ENCODE data around the gene TGOLN2.
"Not testable (repeated sequence)": the region's sequence is repeated elsewhere in the genome, so short reads cannot be mapped to it uniquely, and the experiment has no call there.

The TGOLN2 gene

DNA sequence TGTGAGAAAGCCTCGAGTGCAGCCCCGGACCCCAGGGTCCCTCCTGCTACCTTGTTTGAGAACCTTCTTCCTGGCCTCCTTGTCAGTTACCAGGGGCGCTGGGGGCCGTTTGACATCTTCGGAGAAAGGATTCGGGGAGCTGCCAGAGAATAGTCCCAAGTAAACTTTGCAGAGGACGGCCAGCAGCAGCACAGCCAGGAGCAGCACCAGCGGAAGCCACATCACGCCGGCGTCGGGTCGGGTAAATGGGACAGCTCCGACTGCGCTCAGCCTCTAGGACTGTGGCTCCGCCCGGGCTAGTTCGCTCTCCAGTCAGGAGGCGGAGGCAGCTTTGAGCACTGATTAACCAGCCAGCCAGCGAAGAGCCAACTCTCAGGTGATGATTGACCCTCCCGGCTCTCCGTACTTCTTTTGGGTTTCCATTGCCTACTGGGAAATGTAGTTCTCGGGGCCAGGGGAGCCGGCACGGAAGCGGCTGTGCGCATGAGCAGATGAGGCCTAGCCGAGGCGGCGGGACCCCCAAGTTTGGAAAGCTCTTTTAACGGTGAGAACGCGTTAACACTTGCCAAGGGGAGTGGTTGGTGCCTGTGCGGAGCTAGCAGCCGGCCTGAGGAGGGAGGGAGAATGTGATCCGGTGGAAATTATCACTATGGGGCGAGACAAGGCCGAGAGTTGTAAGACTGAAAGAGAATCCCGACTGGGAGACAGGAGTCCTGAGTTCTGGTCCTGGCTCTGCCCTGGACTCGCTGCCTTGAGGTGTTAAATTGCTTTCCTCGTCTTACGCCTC lies 26.7 kb upstream of the TGOLN2 start, which contains the start of the genes ELMOD3 and RETSAT:
ELMOD3 (plus strand) TSS at position 484 of the 787 bp plus-strand sequence. CDS start 2,430 bp downstream, outside the sequence.
RETSAT (minus strand) TSS at position 243 of the 787 bp plus-strand sequence; CDS start at position 222, 21 bp downstream.
- H3K4me1 ChIP-seq (ENCODE audit: control insufficient read depth, insufficient read depth, low read length): peaks cover 12% of the 10 kb centered on the region
- H3K27me3 ChIP-seq (ENCODE audit: control insufficient read depth, insufficient read depth, low read length): no peaks in the 10 kb centered on the region
- H3K9me3 ChIP-seq (ENCODE audit: control insufficient read depth, low read length): no peaks in the 10 kb centered on the region
- H3K9ac ChIP-seq (ENCODE audit: low read length): peak within 1 kb of the TSS; percentile 88
- H3K36me3 ChIP-seq (ENCODE audit: control insufficient read depth, insufficient read depth, low read length): peaks cover 15% of the 10 kb centered on the region
- peak within 1 kb of the TSS; percentile 77 for H3K4me3 ChIP-seq (ENCODE audit: low read length)

DNA sequence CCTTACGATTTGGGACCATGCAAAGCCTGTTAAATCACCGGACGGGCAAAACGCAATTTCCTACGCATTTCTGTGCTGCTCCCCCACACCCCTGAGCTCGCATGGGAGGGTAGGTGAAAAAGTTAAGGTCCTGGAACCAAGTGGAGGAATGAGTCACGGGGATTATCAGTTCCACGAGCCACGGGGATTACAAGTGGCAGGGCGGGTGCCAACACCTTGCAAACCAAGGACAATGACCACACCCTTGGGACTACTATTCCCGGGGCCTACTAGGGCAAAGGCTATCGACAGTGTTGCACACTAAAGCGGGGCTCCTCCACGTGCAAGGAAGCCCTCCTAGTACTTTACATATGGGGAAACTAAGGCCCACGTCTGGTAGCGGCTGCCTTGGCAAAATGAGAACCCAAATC lies 26.1 kb upstream of the TGOLN2 start:
- Histone ChIP-seq H3K27me3 (ENCODE audit: control insufficient read depth, insufficient read depth, low read length) (no peaks in the 10 kb centered on the region), H3K36me3 (ENCODE audit: control insufficient read depth, insufficient read depth, low read length) (peaks cover 20% of the 10 kb centered on the region), H3K4me1 (ENCODE audit: control insufficient read depth, insufficient read depth, low read length) (peaks cover 12% of the 10 kb centered on the region), H3K9ac (ENCODE audit: low read length) (peak overlapping the region; percentile 88), H3K4me3 (ENCODE audit: low read length) (peak overlapping the region; percentile 77), H3K9me3 (ENCODE audit: control insufficient read depth, low read length) (no peaks in the 10 kb centered on the region)

DNA sequence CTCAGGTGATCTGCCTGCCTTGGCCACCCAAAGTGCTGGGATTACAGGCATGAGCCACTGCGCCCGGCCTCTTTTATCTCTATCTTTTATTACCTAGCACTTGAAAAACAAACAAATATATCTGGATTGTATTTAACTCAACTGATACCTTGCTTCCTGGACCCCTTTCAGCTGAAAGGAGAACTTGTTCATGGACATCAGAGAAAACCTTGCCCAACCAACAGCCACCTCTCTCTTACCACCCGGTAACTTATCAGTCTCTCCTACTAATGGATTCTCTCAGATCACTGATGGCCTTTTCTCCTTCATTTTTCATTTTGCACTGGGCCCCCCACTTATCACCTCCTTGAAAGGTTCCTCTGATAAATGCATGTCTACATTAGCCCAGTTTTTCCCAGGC lies 19.8 kb upstream of the TGOLN2 start:
- H3K36me3 ChIP-seq (ENCODE audit: control insufficient read depth, insufficient read depth, low read length): peaks cover 44% of the 10 kb centered on the region
- no peak overlapping the region for H3K9ac ChIP-seq (ENCODE audit: low read length)
- no peak overlapping the region for H3K4me3 ChIP-seq (ENCODE audit: low read length)
- H3K4me1 ChIP-seq (ENCODE audit: control insufficient read depth, insufficient read depth, low read length): peaks cover 13% of the 10 kb centered on the region
- no peaks in the 10 kb centered on the region for H3K9me3 ChIP-seq (ENCODE audit: control insufficient read depth, low read length)
- H3K27me3 ChIP-seq (ENCODE audit: control insufficient read depth, insufficient read depth, low read length): no peaks in the 10 kb centered on the region

DNA sequence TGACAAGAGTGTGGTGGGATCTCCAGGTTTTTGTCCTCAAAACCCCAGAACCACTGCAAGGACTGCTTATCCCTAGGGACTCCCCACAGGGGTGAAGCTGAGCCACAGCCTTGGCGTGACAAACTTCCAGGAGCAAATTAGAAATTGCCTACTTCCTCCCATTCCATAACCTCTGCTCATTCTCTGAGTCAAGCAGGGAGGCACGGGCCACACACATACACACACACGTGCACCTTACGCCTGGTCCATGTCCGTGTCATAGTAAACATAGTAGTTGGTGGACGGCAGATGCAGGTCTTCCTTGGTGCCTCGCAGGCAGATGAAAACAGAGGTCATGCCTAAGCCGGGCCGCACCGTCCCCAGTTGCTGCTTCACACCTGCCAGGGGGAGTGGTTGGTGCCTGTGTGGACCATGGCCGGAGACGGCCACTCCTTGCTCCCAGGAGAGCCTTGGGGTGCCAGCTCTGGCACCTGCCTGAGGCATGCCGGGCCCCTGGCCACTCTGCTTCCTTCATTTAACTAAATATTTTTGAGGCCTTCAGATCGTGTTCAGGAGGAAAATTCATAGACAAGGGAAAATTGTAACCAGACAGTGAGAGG lies 16.7 kb upstream of the TGOLN2 start:
- H3K4me3 ChIP-seq (ENCODE audit: low read length): no peak overlapping the region
- no peak overlapping the region for H3K9ac ChIP-seq (ENCODE audit: low read length)
- peaks cover 7% of the 10 kb centered on the region for H3K4me1 ChIP-seq (ENCODE audit: control insufficient read depth, insufficient read depth, low read length)
- no peaks in the 10 kb centered on the region for H3K27me3 ChIP-seq (ENCODE audit: control insufficient read depth, insufficient read depth, low read length)
- H3K9me3 ChIP-seq (ENCODE audit: control insufficient read depth, low read length): no peaks in the 10 kb centered on the region
- H3K36me3 ChIP-seq (ENCODE audit: control insufficient read depth, insufficient read depth, low read length): peaks cover 28% of the 10 kb centered on the region

DNA sequence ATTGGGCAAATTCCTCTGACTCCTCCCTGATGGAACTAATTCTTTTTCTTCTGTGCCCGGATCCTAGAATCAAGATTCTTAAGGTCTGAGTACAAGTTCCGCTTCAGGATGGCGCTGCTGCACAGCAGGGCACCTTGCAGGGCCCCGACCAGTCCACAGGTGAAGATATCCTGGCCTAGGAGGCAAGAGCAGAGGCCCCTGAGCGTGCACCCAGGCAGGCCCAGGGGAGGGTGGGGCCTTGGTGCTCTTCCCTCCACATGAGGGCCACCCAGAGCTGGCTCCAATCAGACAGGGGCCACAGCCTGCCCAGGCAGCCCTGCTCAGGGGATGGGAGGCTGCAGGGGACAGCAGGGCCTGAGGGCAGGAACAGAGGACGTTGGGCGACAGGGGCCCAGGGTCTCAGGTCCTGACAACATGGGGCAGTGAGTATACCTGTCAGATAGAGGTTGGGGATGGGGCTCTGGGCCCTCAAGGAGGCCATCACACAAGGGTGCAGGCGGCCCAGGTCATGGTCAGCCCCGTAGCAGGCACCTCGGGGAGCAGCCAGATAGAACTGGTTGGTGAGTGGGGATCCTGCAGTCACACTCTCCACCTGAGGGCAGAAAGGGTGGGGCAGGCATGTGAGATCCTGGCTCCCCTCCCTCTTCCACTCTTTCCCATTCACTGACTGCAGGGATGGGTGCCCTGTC lies 15.6 kb upstream of the TGOLN2 start:
- H3K27me3 ChIP-seq (ENCODE audit: control insufficient read depth, insufficient read depth, low read length); H3K9ac ChIP-seq (ENCODE audit: low read length); H3K4me1 ChIP-seq (ENCODE audit: control insufficient read depth, insufficient read depth, low read length); H3K4me3 ChIP-seq (ENCODE audit: low read length); H3K9me3 ChIP-seq (ENCODE audit: control insufficient read depth, low read length): not testable (repeated sequence)
- H3K36me3 ChIP-seq (ENCODE audit: control insufficient read depth, insufficient read depth, low read length): peaks cover 24% of the 10 kb centered on the region

DNA sequence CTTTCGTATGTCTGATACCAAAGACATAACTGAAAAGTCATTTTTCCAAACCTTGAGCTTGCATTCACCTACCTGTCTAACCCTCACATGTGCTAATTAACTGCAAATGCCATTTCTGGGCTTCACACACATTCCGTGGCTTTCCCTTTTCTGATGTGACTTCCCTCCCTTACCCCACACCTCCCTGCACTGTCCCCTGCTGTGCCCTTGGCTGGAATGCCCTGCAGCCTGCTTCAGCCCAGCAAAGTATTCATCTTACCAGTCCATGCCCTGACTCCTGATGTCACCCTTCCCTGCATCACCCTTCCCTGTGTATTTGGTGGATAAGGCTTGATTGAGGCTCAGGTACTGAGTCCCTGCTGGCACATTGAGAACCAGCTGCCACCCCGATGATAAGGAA lies 14.4 kb upstream of the TGOLN2 start:
- no peak overlapping the region for H3K4me3 ChIP-seq (ENCODE audit: low read length)
- no peak overlapping the region for H3K9ac ChIP-seq (ENCODE audit: low read length)
- peaks cover 24% of the 10 kb centered on the region for H3K36me3 ChIP-seq (ENCODE audit: control insufficient read depth, insufficient read depth, low read length)
- no peaks in the 10 kb centered on the region for H3K4me1 ChIP-seq (ENCODE audit: control insufficient read depth, insufficient read depth, low read length)
- H3K9me3 ChIP-seq (ENCODE audit: control insufficient read depth, low read length): no peaks in the 10 kb centered on the region
- no peaks in the 10 kb centered on the region for H3K27me3 ChIP-seq (ENCODE audit: control insufficient read depth, insufficient read depth, low read length)

DNA sequence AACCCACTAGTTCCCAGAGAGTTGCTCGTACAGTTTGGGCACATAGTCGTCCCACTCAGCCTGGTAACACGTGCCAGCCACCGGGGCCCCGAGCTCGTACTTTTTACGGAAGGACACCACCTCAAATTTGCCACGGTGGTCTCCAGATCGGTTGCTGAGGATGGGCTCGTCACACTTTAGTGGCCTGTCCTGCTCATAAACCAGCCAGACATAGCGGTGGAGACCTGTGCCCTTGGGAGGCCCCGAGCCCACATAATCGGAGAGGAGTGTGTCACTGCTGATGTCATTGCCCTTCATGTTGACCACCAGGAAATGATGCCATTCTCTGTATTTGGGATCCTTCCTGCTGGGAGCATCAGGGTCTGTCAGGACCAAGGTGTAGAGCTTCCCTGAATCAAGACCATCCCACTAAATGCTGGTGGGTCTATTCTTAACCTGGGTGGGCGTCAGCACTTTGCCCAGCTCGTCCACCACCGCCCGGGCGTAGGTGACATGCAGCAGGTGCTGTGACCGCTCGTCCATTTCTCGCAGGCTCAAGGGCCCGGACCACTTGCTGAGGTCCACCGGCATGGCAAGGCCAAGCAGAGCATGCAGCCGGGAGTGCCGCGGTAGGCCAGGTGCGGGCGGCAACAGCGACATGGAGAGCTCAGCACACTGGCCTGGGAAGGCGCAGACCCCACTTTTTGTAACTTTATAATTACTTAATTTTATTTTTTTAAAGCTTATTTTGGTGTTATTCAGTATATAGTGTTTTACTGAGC lies 13.7 kb upstream of the TGOLN2 start:
- no peak overlapping the region for H3K4me3 ChIP-seq (ENCODE audit: low read length)
- peaks cover 23% of the 10 kb centered on the region for H3K36me3 ChIP-seq (ENCODE audit: control insufficient read depth, insufficient read depth, low read length)
- no peaks in the 10 kb centered on the region for H3K27me3 ChIP-seq (ENCODE audit: control insufficient read depth, insufficient read depth, low read length)
- no peaks in the 10 kb centered on the region for H3K9me3 ChIP-seq (ENCODE audit: control insufficient read depth, low read length)
- H3K9ac ChIP-seq (ENCODE audit: low read length): no peak overlapping the region
- H3K4me1 ChIP-seq (ENCODE audit: control insufficient read depth, insufficient read depth, low read length): no peaks in the 10 kb centered on the region

DNA sequence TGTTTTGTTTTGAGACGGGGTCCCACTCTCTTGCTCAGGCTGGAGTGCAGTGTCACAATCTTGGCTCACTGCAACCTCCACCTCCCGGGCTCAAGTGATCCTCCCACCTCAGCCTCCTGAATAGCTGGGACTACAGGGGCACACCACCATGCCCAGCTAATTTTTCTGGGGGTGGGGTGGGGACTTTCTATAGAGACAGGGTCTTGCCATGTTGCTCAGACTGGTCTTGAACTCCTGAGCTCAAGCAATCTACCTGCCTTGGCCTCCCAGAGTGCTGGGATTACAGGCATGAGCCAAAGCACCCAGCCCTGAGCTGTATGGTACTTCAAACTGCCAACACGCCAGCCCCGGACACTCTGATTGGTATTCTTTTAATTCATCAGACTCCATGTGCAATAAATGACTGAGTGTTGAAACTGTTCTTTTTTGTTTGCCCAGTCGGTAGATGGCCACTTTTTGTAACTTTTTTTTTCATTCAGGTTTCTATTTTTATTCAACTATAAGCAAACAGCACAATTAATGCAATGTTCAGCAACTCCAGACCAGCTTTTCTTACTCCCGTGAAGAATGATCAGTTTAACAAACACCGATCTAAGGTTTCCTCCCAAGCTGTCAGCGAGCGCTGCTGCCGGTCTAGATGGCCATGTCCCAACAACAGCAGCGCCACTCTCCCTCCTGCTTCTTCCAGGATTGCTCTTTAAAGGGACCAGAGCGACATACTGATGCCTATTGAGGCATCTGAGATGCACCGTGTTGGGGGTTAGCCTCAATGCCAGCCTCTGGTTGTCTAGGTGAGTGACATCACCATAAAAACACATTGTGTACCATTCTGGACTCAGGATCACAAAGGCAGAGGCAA lies 12.5 kb upstream of the TGOLN2 start:
- Histone ChIP-seq H3K9me3 (ENCODE audit: control insufficient read depth, low read length) (no peaks in the 10 kb centered on the region), H3K9ac (ENCODE audit: low read length) (no peak overlapping the region), H3K27me3 (ENCODE audit: control insufficient read depth, insufficient read depth, low read length) (no peaks in the 10 kb centered on the region), H3K36me3 (ENCODE audit: control insufficient read depth, insufficient read depth, low read length) (peaks cover 12% of the 10 kb centered on the region), H3K4me3 (ENCODE audit: low read length) (no peak overlapping the region), H3K4me1 (ENCODE audit: control insufficient read depth, insufficient read depth, low read length) (no peaks in the 10 kb centered on the region)

DNA sequence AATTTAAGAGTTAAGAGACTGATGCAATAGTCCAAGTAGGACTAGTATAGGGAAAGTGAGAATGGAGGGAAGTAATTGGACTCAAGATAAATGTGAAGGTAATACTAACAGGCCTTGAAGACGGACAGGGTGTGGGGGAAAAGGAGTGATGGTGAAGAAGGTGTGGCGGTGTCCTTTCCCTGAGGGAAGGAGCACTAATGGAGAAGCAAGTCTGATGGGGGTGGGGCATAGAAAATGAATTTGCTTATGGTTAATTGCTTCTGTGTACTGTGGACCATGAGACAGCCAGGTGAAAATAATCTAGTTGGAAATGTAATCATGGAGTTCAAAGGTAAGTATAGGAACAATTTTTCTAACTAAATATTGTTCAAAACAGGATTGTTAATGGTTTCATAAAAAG lies 7.1 kb upstream of the TGOLN2 start:
- no peak overlapping the region for H3K9ac ChIP-seq (ENCODE audit: low read length)
- H3K4me1 ChIP-seq (ENCODE audit: control insufficient read depth, insufficient read depth, low read length): no peaks in the 10 kb centered on the region
- H3K9me3 ChIP-seq (ENCODE audit: control insufficient read depth, low read length): no peaks in the 10 kb centered on the region
- H3K4me3 ChIP-seq (ENCODE audit: low read length): no peak overlapping the region
- no peaks in the 10 kb centered on the region for H3K36me3 ChIP-seq (ENCODE audit: control insufficient read depth, insufficient read depth, low read length)
- H3K27me3 ChIP-seq (ENCODE audit: control insufficient read depth, insufficient read depth, low read length): no peaks in the 10 kb centered on the region

DNA sequence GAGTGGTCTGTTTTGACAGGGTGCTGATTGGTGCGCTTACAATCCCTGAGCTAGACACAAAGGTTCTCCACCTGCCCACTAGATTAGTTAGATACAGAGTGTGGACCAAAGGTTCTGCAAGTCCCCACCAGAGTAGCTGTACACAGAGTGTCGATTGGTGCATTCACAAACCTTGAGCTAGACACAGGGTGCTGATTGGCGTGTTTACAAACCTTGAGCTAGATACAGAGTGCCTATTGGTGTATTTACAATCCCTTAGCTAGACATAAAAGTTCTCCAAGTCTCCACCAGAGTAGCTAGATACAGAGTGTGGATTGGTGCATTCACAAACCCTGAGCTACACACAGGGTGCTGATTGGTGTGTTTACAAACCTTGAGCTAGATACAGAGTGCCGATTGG lies 6.1 kb upstream of the TGOLN2 start:
- H3K9me3 ChIP-seq (ENCODE audit: control insufficient read depth, low read length); H3K9ac ChIP-seq (ENCODE audit: low read length); H3K4me3 ChIP-seq (ENCODE audit: low read length); H3K27me3 ChIP-seq (ENCODE audit: control insufficient read depth, insufficient read depth, low read length); H3K36me3 ChIP-seq (ENCODE audit: control insufficient read depth, insufficient read depth, low read length); H3K4me1 ChIP-seq (ENCODE audit: control insufficient read depth, insufficient read depth, low read length): not testable (repeated sequence)

All from mucosa of stomach (tissue), 1 donor.